K562 (cell line): ENCODE measurements around the gene UBXN6. TPM values are rescaled to one million over a fixed set of nuclear protein-coding genes. Genes with fewer than 3 reads are reported as not detected.

Source experiments
- E2F3 ChIP-seq: fragments of 250-450 bp; sonication (Bioruptor Pico); IDR thresholded peaks from 2 replicates; pipeline ENCODE4 v1.4.0; 2020; ENCODE audit warnings: mild to moderate bottlenecking
- KDM1A ChIP-seq, 2 experiments: fragments of 450-650 bp; IDR thresholded peaks; 2 replicates each; pipeline ENCODE4 v1.6.1; 2016; ENCODE audit warnings: mild to moderate bottlenecking in 2 of 2
- LCOR ChIP-seq: sonication (generic); formaldehyde crosslinking; IDR thresholded peaks from 2 replicates; pipeline ENCODE4 v1.8.0; 2022; ENCODE audit warnings: mild to moderate bottlenecking, missing genetic modification reagents
- NFXL1 ChIP-seq: fragments of 450-650 bp; formaldehyde crosslinking; IDR thresholded peaks from 2 replicates; pipeline ENCODE4 v1.4.0; 2021; ENCODE audit warnings: mild to moderate bottlenecking
- RBM17 ChIP-seq: fragments of 200-400 bp; formaldehyde crosslinking; IDR thresholded peaks from 2 replicates; pipeline ENCODE4 v1.6.1; 2017; ENCODE audit warnings: low read depth, mild to moderate bottlenecking, low read length, borderline replicate concordance
- STAT5B ChIP-seq: fragments of 250-450 bp; sonication (Bioruptor Pico); IDR thresholded peaks from 2 replicates; pipeline ENCODE4 v1.8.0; 2021; ENCODE audit warnings: mild to moderate bottlenecking, inconsistent platforms
- U2AF1 ChIP-seq: fragments of 200-400 bp; formaldehyde crosslinking; optimal IDR thresholded peaks from 2 replicates; pipeline ENCODE3; 2017; ENCODE audit warnings: mild to moderate bottlenecking, low read depth, low read length, moderate library complexity
- ZNF445 ChIP-seq: fragments of 250-450 bp; sonication (Bioruptor Pico); IDR thresholded peaks from 2 replicates; pipeline ENCODE4 v1.4.0; 2020; ENCODE audit warnings: low read depth, mild to moderate bottlenecking, moderate library complexity
- ZNF57 ChIP-seq: fragments of 450-650 bp; formaldehyde crosslinking; IDR thresholded peaks from 2 replicates; pipeline ENCODE4 v1.4.0; 2020; ENCODE audit warnings: mild to moderate bottlenecking, moderate library complexity
- polyA plus RNA-seq, 8 experiments: library from polyadenylated mRNA; depleted of rRNA in 4 of 8; stranded (reverse) in 5 of 8; unstranded in 3 of 8; fragments of >200 nt; fragmentation: Nextera tagmentation in 2 of 8; fragmentation: Illumina TruSeq in 1 of 8; extraction: Ambion mirVana in 2 of 8; extraction: Trizol in 1 of 8; gene quantifications; 2 replicates each; pipeline versions ENCODE4 v1.2.1 to v1.2.3, GENCODE V29; 2011 to 2014; ENCODE audit warnings: inconsistent platforms in 1 of 8, missing spikeins in 1 of 8
- total RNA-seq, 7 experiments: library from RNA; depleted of rRNA in 6 of 7; stranded (reverse); fragments of >200 nt in 6 of 7; fragmentation: Illumina TruSeq in 2 of 7; extraction: Trizol in 2 of 7; gene quantifications; 2 replicates each; pipeline versions ENCODE4 v1.2.1 to v1.2.3, GENCODE V29; 2011 to 2021; ENCODE audit warnings: low replicate concordance in 1 of 7
- TF ChIP-seq, protein P1 (sequence below): fragments of 450-650 bp; IDR thresholded peaks from 2 replicates; pipeline ENCODE4 v1.6.1; 2016; ENCODE audit warnings: low read depth
- TF ChIP-seq, protein P2 (sequence below): sonication (generic); formaldehyde crosslinking; IDR thresholded peaks from 2 replicates; pipeline ENCODE4 v1.8.1; 2023; ENCODE audit warnings: mild to moderate bottlenecking, missing genetic modification reagents
- TF ChIP-seq, protein P3 (sequence below): fragments of 450-650 bp; IDR thresholded peaks from 2 replicates; pipeline ENCODE4 v1.6.1; 2017; ENCODE audit warnings: antibody characterized with exemption
- TF ChIP-seq, protein P4 (sequence below): fragments of 250-450 bp; sonication (Bioruptor Pico); IDR thresholded peaks from 2 replicates; pipeline ENCODE4 v1.4.0; 2020; ENCODE audit warnings: borderline replicate concordance

Gene UBXN6
- total and polyA plus RNA-seq, 9 of the 15 experiments (the other 6 are each of a cell fraction or from before 2014, with no cell fraction given): 0.48 to 90.2 (median 29.5) TPM

DNA sequence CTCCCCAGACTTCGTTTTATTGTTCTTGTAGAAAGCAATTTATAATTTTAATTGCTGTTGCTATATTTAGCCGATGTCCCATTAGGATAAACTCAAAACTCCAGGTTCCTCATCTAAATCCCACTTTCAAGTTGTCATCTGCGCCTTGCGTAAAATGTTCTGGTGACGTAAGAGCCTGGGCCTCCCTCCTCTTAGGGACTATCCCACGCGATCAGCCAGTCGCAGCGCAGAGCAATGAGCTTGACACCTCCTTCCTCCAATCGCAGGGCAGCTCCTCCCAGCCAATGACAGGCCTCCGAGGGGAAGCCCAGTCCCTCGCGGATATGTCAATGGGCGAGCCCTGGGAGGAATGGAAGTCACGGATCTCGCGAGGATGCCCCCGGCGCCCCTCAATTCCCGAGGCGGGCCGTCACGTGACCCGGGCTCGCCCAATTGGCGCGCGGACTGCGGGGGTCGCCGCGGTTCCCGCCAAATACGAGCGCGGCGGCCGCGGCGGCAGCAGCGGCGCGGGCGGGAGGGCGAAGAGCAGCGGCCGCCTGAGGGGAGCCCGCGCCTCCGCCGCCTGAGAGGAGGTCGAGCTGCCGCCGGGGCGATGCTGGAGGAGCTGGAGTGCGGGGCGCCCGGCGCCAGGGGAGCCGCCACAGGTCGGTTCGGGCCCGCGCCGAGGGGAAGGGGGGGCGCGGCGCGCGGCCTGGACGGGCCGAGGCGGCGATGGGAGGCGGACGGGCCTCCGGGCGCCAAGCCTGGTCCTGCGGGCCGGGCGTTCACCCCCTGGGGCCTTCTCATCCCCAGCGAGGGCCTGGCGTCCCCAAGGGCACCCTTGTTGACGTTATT, 55.2 kb downstream of the UBXN6 start, which contains the start of gene CHAF1A (continued):
- TF ChIP-seq, protein P1, sequence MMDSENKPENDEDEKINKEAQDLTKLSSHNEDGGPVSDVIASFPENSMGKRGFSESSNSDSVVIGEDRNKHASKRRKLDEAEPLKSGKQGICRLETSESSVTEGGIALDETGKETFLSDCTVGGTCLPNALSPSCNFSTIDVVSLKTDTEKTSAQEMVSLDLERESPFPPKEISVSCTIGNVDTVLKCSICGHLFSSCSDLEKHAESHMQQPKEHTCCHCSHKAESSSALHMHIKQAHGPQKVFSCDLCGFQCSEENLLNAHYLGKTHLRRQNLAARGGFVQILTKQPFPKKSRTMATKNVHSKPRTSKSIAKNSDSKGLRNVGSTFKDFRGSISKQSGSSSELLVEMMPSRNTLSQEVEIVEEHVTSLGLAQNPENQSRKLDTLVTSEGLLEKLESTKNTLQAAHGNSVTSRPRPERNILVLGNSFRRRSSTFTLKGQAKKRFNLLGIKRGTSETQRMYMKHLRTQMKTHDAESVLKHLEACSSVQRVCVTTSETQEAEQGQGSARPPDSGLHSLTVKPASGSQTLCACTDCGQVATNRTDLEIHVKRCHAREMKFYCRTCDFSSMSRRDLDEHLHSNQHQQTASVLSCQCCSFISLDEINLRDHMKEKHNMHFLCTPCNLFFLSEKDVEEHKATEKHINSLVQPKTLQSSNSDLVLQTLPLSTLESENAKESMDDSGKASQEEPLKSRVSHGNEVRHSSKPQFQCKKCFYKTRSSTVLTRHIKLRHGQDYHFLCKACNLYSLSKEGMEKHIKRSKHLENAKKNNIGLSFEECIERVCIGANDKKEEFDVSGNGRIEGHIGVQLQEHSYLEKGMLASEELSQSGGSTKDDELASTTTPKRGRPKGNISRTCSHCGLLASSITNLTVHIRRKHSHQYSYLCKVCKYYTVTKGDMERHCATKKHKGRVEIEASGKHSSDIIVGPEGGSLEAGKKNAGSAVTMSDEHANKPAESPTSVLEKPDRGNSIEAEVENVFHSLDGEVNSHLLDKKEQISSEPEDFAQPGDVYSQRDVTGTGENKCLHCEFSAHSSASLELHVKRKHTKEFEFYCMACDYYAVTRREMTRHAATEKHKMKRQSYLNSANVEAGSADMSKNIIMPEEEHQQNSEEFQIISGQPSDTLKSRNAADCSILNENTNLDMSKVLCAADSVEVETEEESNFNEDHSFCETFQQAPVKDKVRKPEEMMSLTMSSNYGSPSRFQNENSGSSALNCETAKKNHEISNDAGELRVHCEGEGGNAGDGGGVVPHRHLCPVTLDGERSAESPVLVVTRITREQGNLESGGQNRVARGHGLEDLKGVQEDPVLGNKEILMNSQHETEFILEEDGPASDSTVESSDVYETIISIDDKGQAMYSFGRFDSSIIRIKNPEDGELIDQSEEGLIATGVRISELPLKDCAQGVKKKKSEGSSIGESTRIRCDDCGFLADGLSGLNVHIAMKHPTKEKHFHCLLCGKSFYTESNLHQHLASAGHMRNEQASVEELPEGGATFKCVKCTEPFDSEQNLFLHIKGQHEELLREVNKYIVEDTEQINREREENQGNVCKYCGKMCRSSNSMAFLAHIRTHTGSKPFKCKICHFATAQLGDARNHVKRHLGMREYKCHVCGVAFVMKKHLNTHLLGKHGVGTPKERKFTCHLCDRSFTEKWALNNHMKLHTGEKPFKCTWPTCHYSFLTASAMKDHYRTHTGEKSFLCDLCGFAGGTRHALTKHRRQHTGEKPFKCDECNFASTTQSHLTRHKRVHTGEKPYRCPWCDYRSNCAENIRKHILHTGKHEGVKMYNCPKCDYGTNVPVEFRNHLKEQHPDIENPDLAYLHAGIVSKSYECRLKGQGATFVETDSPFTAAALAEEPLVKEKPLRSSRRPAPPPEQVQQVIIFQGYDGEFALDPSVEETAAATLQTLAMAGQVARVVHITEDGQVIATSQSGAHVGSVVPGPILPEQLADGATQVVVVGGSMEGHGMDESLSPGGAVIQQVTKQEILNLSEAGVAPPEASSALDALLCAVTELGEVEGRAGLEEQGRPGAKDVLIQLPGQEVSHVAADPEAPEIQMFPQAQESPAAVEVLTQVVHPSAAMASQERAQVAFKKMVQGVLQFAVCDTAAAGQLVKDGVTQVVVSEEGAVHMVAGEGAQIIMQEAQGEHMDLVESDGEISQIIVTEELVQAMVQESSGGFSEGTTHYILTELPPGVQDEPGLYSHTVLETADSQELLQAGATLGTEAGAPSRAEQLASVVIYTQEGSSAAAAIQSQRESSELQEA: no peak
- TF ChIP-seq RBM17: no peak
- no peak for TF ChIP-seq STAT5B
- TF ChIP-seq ZNF57 (CRISPR knock-in tag): no peak
- TF ChIP-seq, protein P2, sequence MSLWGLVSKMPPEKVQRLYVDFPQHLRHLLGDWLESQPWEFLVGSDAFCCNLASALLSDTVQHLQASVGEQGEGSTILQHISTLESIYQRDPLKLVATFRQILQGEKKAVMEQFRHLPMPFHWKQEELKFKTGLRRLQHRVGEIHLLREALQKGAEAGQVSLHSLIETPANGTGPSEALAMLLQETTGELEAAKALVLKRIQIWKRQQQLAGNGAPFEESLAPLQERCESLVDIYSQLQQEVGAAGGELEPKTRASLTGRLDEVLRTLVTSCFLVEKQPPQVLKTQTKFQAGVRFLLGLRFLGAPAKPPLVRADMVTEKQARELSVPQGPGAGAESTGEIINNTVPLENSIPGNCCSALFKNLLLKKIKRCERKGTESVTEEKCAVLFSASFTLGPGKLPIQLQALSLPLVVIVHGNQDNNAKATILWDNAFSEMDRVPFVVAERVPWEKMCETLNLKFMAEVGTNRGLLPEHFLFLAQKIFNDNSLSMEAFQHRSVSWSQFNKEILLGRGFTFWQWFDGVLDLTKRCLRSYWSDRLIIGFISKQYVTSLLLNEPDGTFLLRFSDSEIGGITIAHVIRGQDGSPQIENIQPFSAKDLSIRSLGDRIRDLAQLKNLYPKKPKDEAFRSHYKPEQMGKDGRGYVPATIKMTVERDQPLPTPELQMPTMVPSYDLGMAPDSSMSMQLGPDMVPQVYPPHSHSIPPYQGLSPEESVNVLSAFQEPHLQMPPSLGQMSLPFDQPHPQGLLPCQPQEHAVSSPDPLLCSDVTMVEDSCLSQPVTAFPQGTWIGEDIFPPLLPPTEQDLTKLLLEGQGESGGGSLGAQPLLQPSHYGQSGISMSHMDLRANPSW (CRISPR knock-in tag): no peak
- TF ChIP-seq, protein P3, sequence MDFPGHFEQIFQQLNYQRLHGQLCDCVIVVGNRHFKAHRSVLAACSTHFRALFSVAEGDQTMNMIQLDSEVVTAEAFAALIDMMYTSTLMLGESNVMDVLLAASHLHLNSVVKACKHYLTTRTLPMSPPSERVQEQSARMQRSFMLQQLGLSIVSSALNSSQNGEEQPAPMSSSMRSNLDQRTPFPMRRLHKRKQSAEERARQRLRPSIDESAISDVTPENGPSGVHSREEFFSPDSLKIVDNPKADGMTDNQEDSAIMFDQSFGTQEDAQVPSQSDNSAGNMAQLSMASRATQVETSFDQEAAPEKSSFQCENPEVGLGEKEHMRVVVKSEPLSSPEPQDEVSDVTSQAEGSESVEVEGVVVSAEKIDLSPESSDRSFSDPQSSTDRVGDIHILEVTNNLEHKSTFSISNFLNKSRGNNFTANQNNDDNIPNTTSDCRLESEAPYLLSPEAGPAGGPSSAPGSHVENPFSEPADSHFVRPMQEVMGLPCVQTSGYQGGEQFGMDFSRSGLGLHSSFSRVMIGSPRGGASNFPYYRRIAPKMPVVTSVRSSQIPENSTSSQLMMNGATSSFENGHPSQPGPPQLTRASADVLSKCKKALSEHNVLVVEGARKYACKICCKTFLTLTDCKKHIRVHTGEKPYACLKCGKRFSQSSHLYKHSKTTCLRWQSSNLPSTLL: no peak
- no peak for TF ChIP-seq NFXL1 (CRISPR knock-in tag)
- peak; percentile 56; the same call in 1 of the 2 replicates for TF ChIP-seq LCOR (CRISPR knock-in tag)
- TF ChIP-seq KDM1A (IDR thresholded peaks at IDR 0.05): no peak
- TF ChIP-seq, protein P4, sequence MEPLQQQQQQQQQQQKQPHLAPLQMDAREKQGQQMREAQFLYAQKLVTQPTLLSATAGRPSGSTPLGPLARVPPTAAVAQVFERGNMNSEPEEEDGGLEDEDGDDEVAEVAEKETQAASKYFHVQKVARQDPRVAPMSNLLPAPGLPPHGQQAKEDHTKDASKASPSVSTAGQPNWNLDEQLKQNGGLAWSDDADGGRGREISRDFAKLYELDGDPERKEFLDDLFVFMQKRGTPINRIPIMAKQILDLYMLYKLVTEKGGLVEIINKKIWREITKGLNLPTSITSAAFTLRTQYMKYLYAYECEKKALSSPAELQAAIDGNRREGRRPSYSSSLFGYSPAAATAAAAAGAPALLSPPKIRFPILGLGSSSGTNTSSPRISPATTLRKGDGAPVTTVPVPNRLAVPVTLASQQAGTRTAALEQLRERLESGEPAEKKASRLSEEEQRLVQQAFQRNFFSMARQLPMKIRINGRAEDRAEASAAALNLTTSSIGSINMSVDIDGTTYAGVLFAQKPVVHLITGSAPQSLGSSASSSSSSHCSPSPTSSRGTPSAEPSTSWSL (CRISPR knock-in tag): no peak
- TF ChIP-seq E2F3: peak; percentile 99
- TF ChIP-seq ZNF445 (CRISPR knock-in tag): no peak
- no peak for TF ChIP-seq U2AF1
